HepG2 (cell line): ENCODE data around the gene DGCR6L. TPM values are rescaled to one million over a fixed set of nuclear protein-coding genes. Genes with fewer than 3 reads are reported as not detected.

Source experiments
- polyA plus RNA-seq, 8 experiments: library from polyadenylated mRNA; depleted of rRNA in 3 of 8; stranded (reverse) in 7 of 8; unstranded in 1 of 8; fragments of >200 nt; fragmentation: Illumina TruSeq in 4 of 8; extraction: Trizol in 4 of 8; gene quantifications; 2 replicates each; pipeline versions ENCODE4 v1.2.1 to v1.2.3, GENCODE V29; 2011 to 2016; ENCODE audit warnings: low read depth in 4 of 8, missing spikeins in 1 of 8, mixed read lengths in 1 of 8; ENCODE audit not compliant: insufficient read depth in 1 of 8
- total RNA-seq, 5 experiments: library from RNA; depleted of rRNA; stranded (reverse); fragments of >200 nt; fragmentation: Illumina TruSeq; extraction: Trizol; gene quantifications; 2 replicates each; pipeline ENCODE4 v1.2.3, GENCODE V29; 2016; ENCODE audit warnings: low read depth in 1 of 5

DGCR6L gene
- total and polyA plus RNA-seq, 2 of the 13 experiments (the other 11 are each of a cell fraction or from before 2014, with no cell fraction given) = 17.5 to 35.3 TPM

Other genes starting within 250 kb of the DGCR6L start
- gene DGCR8, start 239.8 kb downstream of the DGCR6L start, total RNA-seq (2016; rRNA removed; fragmentation: Illumina TruSeq; extraction: Trizol) = 14.8 and 23.2 TPM in 2 replicates
- gene DGCR8, start 239.8 kb downstream of the DGCR6L start, polyA plus RNA-seq (2011; rRNA removed) = 10.2 and 14.6 TPM in 2 replicates
- 492 and 544 TPM in 2 replicates for gene RANBP1, start 204.0 kb downstream of the DGCR6L start, total RNA-seq (2016; rRNA removed; fragmentation: Illumina TruSeq; extraction: Trizol)
- 167 and 181 TPM in 2 replicates for gene RANBP1, start 204.0 kb downstream of the DGCR6L start, polyA plus RNA-seq (2011; rRNA removed)
- gene TRMT2A, start 202.8 kb downstream of the DGCR6L start, total RNA-seq (2016; rRNA removed; fragmentation: Illumina TruSeq; extraction: Trizol) = 18.4 and 30.3 TPM in 2 replicates
- 24.0 and 30.8 TPM in 2 replicates for gene TRMT2A, start 202.8 kb downstream of the DGCR6L start, polyA plus RNA-seq (2011; rRNA removed)
- gene ZDHHC8, start 188.3 kb downstream of the DGCR6L start, total RNA-seq (2016; rRNA removed; fragmentation: Illumina TruSeq; extraction: Trizol) = 2.2 and 7.5 TPM in 2 replicates
- 21.3 and 23.8 TPM in 2 replicates for gene ZDHHC8, start 188.3 kb downstream of the DGCR6L start, polyA plus RNA-seq (2011; rRNA removed)
- gene CCDC188, start 169.0 kb downstream of the DGCR6L start, total RNA-seq (2016; rRNA removed; fragmentation: Illumina TruSeq; extraction: Trizol) = not detected in 2 replicates
- not detected in 2 replicates for gene CCDC188, start 169.0 kb downstream of the DGCR6L start, polyA plus RNA-seq (2011; rRNA removed)
- gene RTN4R, start 51.7 kb downstream of the DGCR6L start, total RNA-seq (2016; rRNA removed; fragmentation: Illumina TruSeq; extraction: Trizol) = 0.11 and 0.22 TPM in 2 replicates
- 0.54 and 0.77 TPM in 2 replicates for gene RTN4R, start 51.7 kb downstream of the DGCR6L start, polyA plus RNA-seq (2011; rRNA removed)
- gene ZNF74, start 74.1 kb upstream of the DGCR6L start, total RNA-seq (2016; rRNA removed; fragmentation: Illumina TruSeq; extraction: Trizol) = 7.4 and 9.1 TPM in 2 replicates
- 6.3 and 8.0 TPM in 2 replicates for gene ZNF74, start 74.1 kb upstream of the DGCR6L start, polyA plus RNA-seq (2011; rRNA removed)
- gene SCARF2, start 117.8 kb upstream of the DGCR6L start, total RNA-seq (2016; rRNA removed; fragmentation: Illumina TruSeq; extraction: Trizol) = 1.4 and 3.3 TPM in 2 replicates
- gene SCARF2, start 117.8 kb upstream of the DGCR6L start, polyA plus RNA-seq (2011; rRNA removed) = 6.2 and 6.9 TPM in 2 replicates
- gene KLHL22, start 175.7 kb upstream of the DGCR6L start, total RNA-seq (2016; rRNA removed; fragmentation: Illumina TruSeq; extraction: Trizol) = 11.3 and 14.8 TPM in 2 replicates
- 10.9 and 15.8 TPM in 2 replicates for gene KLHL22, start 175.7 kb upstream of the DGCR6L start, polyA plus RNA-seq (2011; rRNA removed)
- gene MED15, start 187.6 kb upstream of the DGCR6L start, total RNA-seq (2016; rRNA removed; fragmentation: Illumina TruSeq; extraction: Trizol) = 9.8 and 14.3 TPM in 2 replicates
- gene MED15, start 187.6 kb upstream of the DGCR6L start, polyA plus RNA-seq (2011; rRNA removed) = 27.0 and 31.0 TPM in 2 replicates